ENCODE measurements around the gene IL1RL1. TPM values are rescaled to one million over a fixed set of nuclear protein-coding genes. Genes with fewer than 3 reads are reported as not detected.

IL1RL1 gene
- total RNA-seq, 2 experiments from 2014 or later = 0.09 to 0.20 TPM

GRCh38 chr2:102303589-102303988 lies 7.8 kb upstream of the IL1RL1 start:
- DNase-seq = no peak
- intact Hi-C loops (cut with micrococcal nuclease) = loop anchor here (5.0 kb wide), 2 partner anchors 46 to 64 kb away; no protein-coding TSS in a partner anchor
- Mint-ChIP-seq H3K9me3 (no peaks in the 10 kb centered on the region), H3K4me1 (ENCODE audit: low read depth) (peaks cover 45% of the 10 kb centered on the region), H3K27me3 (peaks cover 2% of the 10 kb centered on the region), H3K27ac (no peak overlapping the region), H3K4me3 (no peak overlapping the region), H3K36me3 (ENCODE audit: low read depth) (no peaks in the 10 kb centered on the region)
- TF ChIP-seq CTCF (IDR thresholded peaks at IDR 0.05) = no peak
- CTCF ChIA-PET = interaction anchor here (1.0 to 1.5 kb wide), 3 partner anchors 136 to 145 kb away, joined by 3 to 4 read pairs (median 4); no protein-coding TSS in a partner anchor
- POLR2A ChIA-PET = interaction anchor here (0.8 to 1.0 kb wide), 2 partner anchors 14 to 135 kb away, joined by 3 to 4 read pairs; no protein-coding TSS in a partner anchor
- no peak for ATAC-seq

GRCh38 chr2:102304268-102304667 lies 7.1 kb upstream of the IL1RL1 start:
- ChIA-PET POLR2A (interaction anchor here (0.8 kb wide), 1 partner anchor 56 kb away, joined by 3 read pairs; no protein-coding TSS in a partner anchor), CTCF (interaction anchor here (1.0 to 1.5 kb wide), 2 partner anchors 135 to 145 kb away, joined by 3 to 4 read pairs; no protein-coding TSS in a partner anchor)
- intact Hi-C loops (cut with micrococcal nuclease) = loop anchor here (2.0 to 5.0 kb wide), 3 partner anchors 47 to 133 kb away; no protein-coding TSS in a partner anchor
- no peaks in the 10 kb centered on the region for H3K9me3 Mint-ChIP-seq
- H3K36me3 Mint-ChIP-seq (ENCODE audit: low read depth) = no peaks in the 10 kb centered on the region
- H3K4me3 Mint-ChIP-seq = no peak overlapping the region
- TF ChIP-seq CTCF (IDR thresholded peaks at IDR 0.05) = no peak
- H3K27me3 Mint-ChIP-seq = peaks cover 2% of the 10 kb centered on the region
- no peak for ATAC-seq
- no peak for DNase-seq
- peak overlapping the region; percentile 85 for H3K27ac Mint-ChIP-seq
- H3K4me1 Mint-ChIP-seq (ENCODE audit: low read depth) = peaks cover 45% of the 10 kb centered on the region

- intact Hi-C loops (cut with micrococcal nuclease) = loop anchor here (2.0 to 5.0 kb wide), 3 partner anchors 48 to 132 kb away; no protein-coding TSS in a partner anchor
- ATAC-seq = peak; percentile 53
- POLR2A ChIA-PET = interaction anchor here (0.8 kb wide), 1 partner anchor 57 kb away, joined by 3 read pairs; no protein-coding TSS in a partner anchor
- Mint-ChIP-seq H3K27ac (peak overlapping the region; percentile 85), H3K4me3 (peak overlapping the region; percentile 20), H3K27me3 (peaks cover 2% of the 10 kb centered on the region), H3K36me3 (ENCODE audit: low read depth) (no peaks in the 10 kb centered on the region), H3K9me3 (no peaks in the 10 kb centered on the region), H3K4me1 (ENCODE audit: low read depth) (peaks cover 45% of the 10 kb centered on the region)
- peak; percentile 61 for DNase-seq
- CTCF ChIA-PET = interaction anchor here (0.8 to 1.5 kb wide), 3 partner anchors 64 to 144 kb away, joined by 3 to 4 read pairs (median 3); no protein-coding TSS in a partner anchor
- no peak for TF ChIP-seq CTCF (IDR thresholded peaks at IDR 0.05)
Observed at GRCh38 chr2:102304711-102305611, 6.4 kb upstream of the IL1RL1 start.

GRCh38 chr2:102306125-102306524 lies 5.2 kb upstream of the IL1RL1 start:
- H3K27ac Mint-ChIP-seq = peak overlapping the region; percentile 85
- ATAC-seq = no peak
- ChIA-PET POLR2A (interaction anchor here (0.6 kb wide), 2 partner anchors 104 to 146 kb away, joined by 3 to 4 read pairs; no protein-coding TSS in a partner anchor), CTCF (interaction anchor here (0.6 to 1.2 kb wide), 4 partner anchors 14 to 137 kb away, joined by 3 read pairs; partner anchors contain the start of gene IL18R1)
- H3K4me3 Mint-ChIP-seq = no peak overlapping the region
- H3K4me1 Mint-ChIP-seq (ENCODE audit: low read depth) = peaks cover 42% of the 10 kb centered on the region
- no peaks in the 10 kb centered on the region for H3K36me3 Mint-ChIP-seq (ENCODE audit: low read depth)
- intact Hi-C loops (cut with micrococcal nuclease) = no loop called here
- DNase-seq = no peak
- H3K27me3 Mint-ChIP-seq = peaks cover 2% of the 10 kb centered on the region
- TF ChIP-seq CTCF (IDR thresholded peaks at IDR 0.05) = no peak
- no peaks in the 10 kb centered on the region for H3K9me3 Mint-ChIP-seq
